ENCODE results near the gene KDM2B. TPM values are rescaled to one million over a fixed set of nuclear protein-coding genes. Genes with fewer than 3 reads are reported as not detected.
A peak's percentile ranks its signal among the peaks of the same experiment; 100 is the strongest.

Gene KDM2B
- total RNA-seq, 4 donors from 2014 or later: 13.6 to 23.5 (median 20.0) TPM

DNA sequence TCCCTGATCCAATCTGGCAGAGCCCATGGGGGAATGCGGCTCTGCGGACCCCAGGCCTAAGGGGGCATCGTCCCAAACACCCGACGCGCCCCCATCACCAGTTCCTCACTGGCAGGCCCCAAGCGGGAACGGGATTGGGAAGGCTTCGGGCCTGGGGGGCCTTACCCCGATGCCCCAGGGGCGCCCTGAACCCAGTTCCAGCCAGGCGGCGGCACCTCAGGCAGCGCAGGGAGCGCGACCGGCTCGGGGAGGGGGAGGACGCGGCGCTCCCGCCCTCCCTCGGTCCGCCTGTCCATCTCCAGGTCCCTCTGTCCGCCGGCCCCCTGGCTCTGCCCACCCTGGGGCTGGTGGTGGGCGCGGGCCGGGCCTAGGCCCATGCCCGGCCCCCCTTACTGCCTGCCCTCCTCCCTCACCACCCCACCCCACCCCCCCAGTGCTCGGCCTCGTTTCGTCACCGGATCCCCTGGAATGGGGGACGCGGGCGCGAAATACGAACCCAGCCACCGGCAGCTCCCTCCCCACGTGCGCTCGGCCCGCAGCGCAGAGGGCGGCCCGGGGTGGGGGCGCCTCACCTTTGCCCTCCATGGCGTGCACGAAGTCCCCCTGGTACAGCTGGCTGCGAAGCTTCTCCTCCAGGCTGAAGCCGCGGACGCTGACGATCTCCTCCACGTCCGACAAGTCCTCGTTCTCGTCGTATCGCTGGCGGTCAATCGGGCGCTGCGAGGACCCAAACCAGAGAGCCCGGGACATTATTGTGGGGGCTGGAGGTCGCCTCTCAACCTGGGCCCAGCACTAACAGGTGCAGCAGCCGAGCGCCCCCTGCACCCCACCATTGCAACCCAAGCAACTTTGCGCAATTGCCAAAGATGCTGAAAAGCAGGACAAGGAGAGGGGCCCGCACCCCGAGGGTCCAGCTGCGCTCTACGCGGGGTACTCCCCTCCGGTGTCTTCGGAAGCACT, 2.3 kb downstream of the KDM2B start:
- H3K4me1 ChIP-seq: peaks cover 44 to 66% (median 58%) of the 10 kb centered on the region in 4 donors
- peak overlapping the region; percentile 65 to 90 (median 82) for H3K4me3 ChIP-seq
- peaks cover 0 to 20% (median 15%) of the 10 kb centered on the region in 4 donors for H3K36me3 ChIP-seq
- peak overlapping the region; percentile 84 to 93 (median 90) for H3K27ac ChIP-seq (replicated peaks in 1 of 4)
- intact Hi-C loops (cut with DNase I): no loop called here
- TF ChIP-seq EP300 (IDR thresholded peaks at IDR 0.05): no peak
- TF ChIP-seq POLR2A (IDR thresholded peaks at IDR 0.05; ENCODE audit: low read depth): no peak
- no peak for TF ChIP-seq POLR2AphosphoS5 (IDR thresholded peaks at IDR 0.05)
- TF ChIP-seq, protein P1, sequence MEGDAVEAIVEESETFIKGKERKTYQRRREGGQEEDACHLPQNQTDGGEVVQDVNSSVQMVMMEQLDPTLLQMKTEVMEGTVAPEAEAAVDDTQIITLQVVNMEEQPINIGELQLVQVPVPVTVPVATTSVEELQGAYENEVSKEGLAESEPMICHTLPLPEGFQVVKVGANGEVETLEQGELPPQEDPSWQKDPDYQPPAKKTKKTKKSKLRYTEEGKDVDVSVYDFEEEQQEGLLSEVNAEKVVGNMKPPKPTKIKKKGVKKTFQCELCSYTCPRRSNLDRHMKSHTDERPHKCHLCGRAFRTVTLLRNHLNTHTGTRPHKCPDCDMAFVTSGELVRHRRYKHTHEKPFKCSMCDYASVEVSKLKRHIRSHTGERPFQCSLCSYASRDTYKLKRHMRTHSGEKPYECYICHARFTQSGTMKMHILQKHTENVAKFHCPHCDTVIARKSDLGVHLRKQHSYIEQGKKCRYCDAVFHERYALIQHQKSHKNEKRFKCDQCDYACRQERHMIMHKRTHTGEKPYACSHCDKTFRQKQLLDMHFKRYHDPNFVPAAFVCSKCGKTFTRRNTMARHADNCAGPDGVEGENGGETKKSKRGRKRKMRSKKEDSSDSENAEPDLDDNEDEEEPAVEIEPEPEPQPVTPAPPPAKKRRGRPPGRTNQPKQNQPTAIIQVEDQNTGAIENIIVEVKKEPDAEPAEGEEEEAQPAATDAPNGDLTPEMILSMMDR (IDR thresholded peaks at IDR 0.05): no peak
- no peak for DNase-seq (ENCODE audit: extremely low spot score)
- H3K27me3 ChIP-seq: no peaks in the 10 kb centered on the region
- 26% methylated on average over 15 of the region's 77 CpGs for WGBS
- H3K9me3 ChIP-seq: no peaks in the 10 kb centered on the region

DNA sequence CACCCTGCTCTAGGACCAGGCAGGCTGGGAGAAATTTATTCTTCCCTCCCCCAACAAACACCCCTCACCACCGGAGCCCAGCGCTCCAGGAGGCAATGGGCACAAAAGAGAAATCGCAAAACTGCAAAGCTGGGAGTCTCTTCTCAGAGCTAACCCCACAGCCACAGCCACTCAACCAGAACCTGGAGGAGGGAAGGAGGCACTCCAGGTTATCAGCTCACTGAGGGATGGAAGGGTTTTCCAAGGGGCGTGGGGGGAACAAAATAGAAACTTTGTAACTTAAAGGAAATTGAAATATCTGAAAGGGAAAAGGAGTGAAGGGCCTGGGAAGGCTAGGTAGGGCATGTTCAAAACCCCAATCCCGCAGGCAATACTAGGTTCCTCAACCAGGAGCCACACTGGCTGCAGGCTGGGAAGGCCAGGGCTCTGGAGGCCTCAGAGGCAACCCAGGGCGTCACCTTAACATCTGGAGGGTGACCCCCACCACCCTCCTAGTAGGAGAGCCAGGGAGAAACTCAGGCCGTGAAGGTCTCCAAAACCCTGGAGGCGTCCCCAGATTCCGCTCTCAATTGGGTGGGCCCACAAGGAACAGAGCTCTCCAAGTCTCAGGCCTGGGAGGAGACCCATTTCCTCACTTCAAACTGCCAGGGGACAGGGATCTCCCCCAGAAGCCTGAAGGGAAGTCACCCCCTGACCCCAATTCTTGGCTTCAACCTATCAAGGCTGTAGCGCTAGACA, 3.2 kb downstream of the KDM2B start:
- intact Hi-C loops (cut with DNase I): no loop called here

DNA sequence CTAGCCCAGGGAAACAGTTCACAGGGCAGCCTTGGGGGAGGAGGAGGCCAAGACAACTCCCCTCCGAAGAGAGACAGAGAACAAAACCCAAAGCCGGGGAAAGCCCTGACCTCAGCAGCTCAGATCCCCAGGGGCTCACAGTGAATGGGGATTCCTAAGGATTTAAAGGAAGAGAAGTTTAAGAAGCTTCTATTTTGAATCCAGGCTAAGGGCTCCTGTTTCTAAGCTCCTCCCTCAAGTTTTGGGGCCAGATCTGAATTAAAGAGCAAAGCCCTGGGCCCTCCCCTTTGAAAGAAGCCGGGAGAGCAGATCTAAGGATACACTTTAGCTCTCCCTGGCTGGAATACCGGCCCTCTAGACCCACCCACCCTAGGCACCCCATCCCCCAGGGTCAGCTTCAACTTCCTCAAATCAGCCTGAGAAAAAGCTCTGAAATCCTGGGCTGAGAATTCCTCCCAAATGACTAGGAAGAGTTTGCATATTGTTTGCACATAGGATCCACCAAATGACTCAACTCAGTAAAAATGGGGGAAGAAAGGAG, 3.9 kb downstream of the KDM2B start:
- no peak for TF ChIP-seq POLR2A (IDR thresholded peaks at IDR 0.05; ENCODE audit: low read depth)
- TF ChIP-seq EP300 (IDR thresholded peaks at IDR 0.05): no peak
- TF ChIP-seq, protein P1 (IDR thresholded peaks at IDR 0.05): no peak
- TF ChIP-seq POLR2AphosphoS5 (IDR thresholded peaks at IDR 0.05): no peak
- Histone ChIP-seq H3K4me1 (peaks cover 36 to 55% (median 48%) of the 10 kb centered on the region in 4 donors), H3K4me3 (no peak overlapping the region), H3K27ac (replicated peaks in 1 of 4) (peak overlapping the region; percentile 84 to 93 (median 90)), H3K27me3 (no peaks in the 10 kb centered on the region), H3K36me3 (peaks cover 0 to 28% (median 15%) of the 10 kb centered on the region in 4 donors), H3K9me3 (no peaks in the 10 kb centered on the region)
- DNase-seq (ENCODE audit: extremely low spot score): no peak
- intact Hi-C loops (cut with DNase I): no loop called here
- WGBS: 27% methylated on average over 4 of the region's 4 CpGs

More for the DNA sequence above, 3.2 kb downstream of the KDM2B start:
- no peaks in the 10 kb centered on the region for H3K27me3 ChIP-seq
- WGBS: 89% methylated on average over 9 of the region's 10 CpGs
- no peak for DNase-seq (ENCODE audit: extremely low spot score)
- peak overlapping the region; percentile 65 to 90 (median 82) for H3K4me3 ChIP-seq
- TF ChIP-seq POLR2A (IDR thresholded peaks at IDR 0.05; ENCODE audit: low read depth): no peak
- TF ChIP-seq POLR2AphosphoS5 (IDR thresholded peaks at IDR 0.05): no peak
- TF ChIP-seq, protein P1 (IDR thresholded peaks at IDR 0.05): no peak
- no peak for TF ChIP-seq EP300 (IDR thresholded peaks at IDR 0.05)
- peak overlapping the region; percentile 84 to 93 (median 90) for H3K27ac ChIP-seq (replicated peaks in 1 of 4)
- peaks cover 40 to 62% (median 55%) of the 10 kb centered on the region in 4 donors for H3K4me1 ChIP-seq
- H3K36me3 ChIP-seq: peaks cover 0 to 23% (median 15%) of the 10 kb centered on the region in 4 donors
- no peaks in the 10 kb centered on the region for H3K9me3 ChIP-seq

DNA sequence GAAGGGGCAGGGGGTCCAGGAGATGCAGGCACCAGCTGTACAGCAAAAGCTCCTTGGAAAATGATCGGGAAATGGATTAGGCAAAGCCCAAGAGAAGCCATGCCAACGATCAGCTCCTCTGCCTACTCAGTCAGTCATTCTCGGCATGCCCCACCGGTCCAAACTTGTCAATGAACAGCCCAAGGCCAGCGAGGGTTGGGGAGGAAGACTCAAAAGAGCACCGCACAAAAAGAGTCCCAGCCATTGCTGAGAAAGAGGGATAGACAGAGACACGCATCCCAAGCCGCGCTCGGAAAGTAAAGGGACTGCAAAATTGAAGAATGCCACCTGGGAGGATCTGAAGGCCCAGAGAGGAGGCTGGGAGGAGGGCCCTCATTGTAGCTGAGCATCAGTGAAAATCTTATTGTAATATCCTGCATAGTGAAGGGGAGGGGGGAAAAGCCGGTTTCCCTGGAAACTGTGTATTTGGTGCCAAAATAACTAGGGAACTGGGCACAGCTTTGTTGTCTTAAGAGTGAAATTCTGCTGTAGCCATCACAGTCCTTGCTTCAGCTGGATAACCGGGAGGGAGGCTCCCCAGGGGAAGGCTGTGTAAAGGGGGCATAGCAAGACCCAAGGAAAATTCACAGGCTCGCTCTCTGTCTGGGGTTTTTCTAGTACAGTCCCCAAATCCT, 4.7 kb downstream of the KDM2B start:
- Histone ChIP-seq H3K27me3 (no peaks in the 10 kb centered on the region), H3K27ac (replicated peaks in 1 of 4) (peak overlapping the region; percentile 84 to 93 (median 90)), H3K36me3 (peaks cover 0 to 32% (median 15%) of the 10 kb centered on the region in 4 donors), H3K4me3 (no peak overlapping the region), H3K4me1 (peaks cover 28 to 47% (median 39%) of the 10 kb centered on the region in 4 donors), H3K9me3 (no peaks in the 10 kb centered on the region)
- DNase-seq (ENCODE audit: extremely low spot score): no peak
- TF ChIP-seq, protein P1 (IDR thresholded peaks at IDR 0.05): no peak
- no peak for TF ChIP-seq POLR2A (IDR thresholded peaks at IDR 0.05; ENCODE audit: low read depth)
- TF ChIP-seq EP300 (IDR thresholded peaks at IDR 0.05): no peak
- TF ChIP-seq POLR2AphosphoS5 (IDR thresholded peaks at IDR 0.05): no peak
- intact Hi-C loops (cut with DNase I): no loop called here
- 83% methylated on average over 13 of the region's 13 CpGs for whole genome bisulfite sequencing

Data from esophagus muscularis mucosa (tissue), 4 donors.